ENCODE data around the gene SLCO2B1. TPM values are rescaled to one million over a fixed set of nuclear protein-coding genes. Genes with fewer than 3 reads are reported as not detected.

SLCO2B1 gene
- total and polyA plus RNA-seq, 2 experiments from 2014 or later: not detected

- ATAC-seq: peak; percentile 91
- Histone ChIP-seq H3K27ac (ENCODE audit: low read depth) (no peak overlapping the region), H3K79me2 (replicated peaks; ENCODE audit: insufficient read depth) (no peaks in the 10 kb centered on the region), H3F3A (replicated peaks; ENCODE audit: low read depth) (no peaks in the 10 kb centered on the region), H3K4me3 (no peak overlapping the region), H3K4me1 (ENCODE audit: insufficient read depth) (no peaks in the 10 kb centered on the region; the same call in 1 of the 2 replicates), H3K36me3 (ENCODE audit: insufficient read depth) (no peaks in the 10 kb centered on the region), H4K20me1 (replicated peaks; ENCODE audit: insufficient read depth) (no peaks in the 10 kb centered on the region), H2AFZ (peak overlapping the region; percentile 74; the same call in 1 of the 2 replicates), H3K27me3 (ENCODE audit: insufficient read depth) (no peaks in the 10 kb centered on the region), H3K9me2 (ENCODE audit: insufficient read depth) (no peaks in the 10 kb centered on the region), H3K4me2 (no peak overlapping the region)
- Mint-ChIP-seq H3K4me1 (peaks cover 7% of the 10 kb centered on the region), H3K9me3 (no peaks in the 10 kb centered on the region; the same call in 2 of the 3 replicates), H3K27me3 (ENCODE audit: insufficient read depth, low read depth, poor library complexity) (peaks cover 25% of the 10 kb centered on the region), H3K27ac (no peak overlapping the region), H3K4me3 (no peak overlapping the region), H3K36me3 (ENCODE audit: low read depth) (no peaks in the 10 kb centered on the region)
- TF ChIP-seq CTCF (conservative IDR thresholded peaks at IDR 0.05; ENCODE audit: low read depth in 2 of 2): peak; percentile 89 to 100
- no peak for TF ChIP-seq EZH2phosphoT487 (IDR thresholded peaks at IDR 0.05; ENCODE audit: unreplicated experiment)
- no peak for TF ChIP-seq CREB1 (CRISPR knock-in tag; IDR thresholded peaks at IDR 0.05; ENCODE audit: low read depth)
- TF ChIP-seq ZNF114 (CRISPR knock-in tag; IDR thresholded peaks at IDR 0.05): no peak
- DNase-seq (ENCODE audit: low spot score): peak; percentile 86
Observed at GRCh38 chr11:75140269-75141138, 10.4 kb upstream of the SLCO2B1 start.

- no peaks in the 10 kb centered on the region for H3K36me3 Mint-ChIP-seq (ENCODE audit: low read depth)
- ATAC-seq: no peak
Observed at GRCh38 chr11:75141166-75141565, 9.7 kb upstream of the SLCO2B1 start.

More at GRCh38 chr11:75141166-75141565, 9.7 kb upstream of the SLCO2B1 start:
- H3K27me3 Mint-ChIP-seq (ENCODE audit: insufficient read depth, low read depth, poor library complexity): peaks cover 25% of the 10 kb centered on the region
- DNase-seq (ENCODE audit: low spot score): no peak
- Histone ChIP-seq H4K20me1 (replicated peaks; ENCODE audit: insufficient read depth) (no peaks in the 10 kb centered on the region), H3F3A (replicated peaks; ENCODE audit: low read depth) (no peaks in the 10 kb centered on the region), H3K27ac (ENCODE audit: low read depth) (no peak overlapping the region), H2AFZ (0 out of 2 replicates have a peak overlapping the region, but pooled peaks have one; percentile 52), H3K27me3 (ENCODE audit: insufficient read depth) (no peaks in the 10 kb centered on the region), H3K9me2 (ENCODE audit: insufficient read depth) (no peaks in the 10 kb centered on the region), H3K4me1 (ENCODE audit: insufficient read depth) (no peaks in the 10 kb centered on the region; the same call in 1 of the 2 replicates), H3K4me3 (no peak overlapping the region), H3K4me2 (no peak overlapping the region), H3K79me2 (replicated peaks; ENCODE audit: insufficient read depth) (no peaks in the 10 kb centered on the region), H3K36me3 (ENCODE audit: insufficient read depth) (no peaks in the 10 kb centered on the region)
- H3K27ac Mint-ChIP-seq: no peak overlapping the region
- TF ChIP-seq CREB1 (CRISPR knock-in tag; IDR thresholded peaks at IDR 0.05; ENCODE audit: low read depth) (no peak), EZH2phosphoT487 (IDR thresholded peaks at IDR 0.05; ENCODE audit: unreplicated experiment) (no peak), REST (IDR thresholded peaks at IDR 0.05; ENCODE audit: unreplicated experiment) (no peak), NANOG (IDR thresholded peaks at IDR 0.05; ENCODE audit: borderline replicate concordance) (no peak), ZNF462 (CRISPR knock-in tag; IDR thresholded peaks at IDR 0.05) (no peak)
- H3K9me3 Mint-ChIP-seq: no peaks in the 10 kb centered on the region; the same call in 2 of the 3 replicates
- peaks cover 7% of the 10 kb centered on the region for H3K4me1 Mint-ChIP-seq
- H3K4me3 Mint-ChIP-seq: no peak overlapping the region
